ENCODE results near the gene LRRC58. TPM values are rescaled to one million over a fixed set of nuclear protein-coding genes. Genes with fewer than 3 reads are reported as not detected.

Gene LRRC58
- total and polyA plus RNA-seq, 2 of the 8 experiments (the other 6 are each of a cell fraction or from before 2014, with no cell fraction given) = 4.3 to 15.4 TPM

DNA sequence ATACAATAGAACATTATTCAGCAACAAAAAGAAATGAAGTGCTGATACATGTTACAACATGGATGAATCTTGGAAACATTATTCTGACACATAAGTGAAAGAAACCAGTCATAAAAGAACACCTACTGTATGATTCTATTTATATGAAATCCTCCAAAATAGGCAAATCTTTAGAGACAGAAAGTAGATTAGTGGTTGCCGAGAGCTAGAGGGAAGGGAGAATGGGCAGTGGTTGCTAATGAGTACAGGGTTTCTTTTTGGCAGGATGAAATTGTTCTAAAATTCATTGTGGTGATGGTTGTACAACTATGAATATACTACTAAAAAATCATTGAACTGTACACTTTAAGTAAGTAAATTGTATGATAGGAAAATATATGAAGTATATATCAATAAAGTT is 6.3 kb upstream of the LRRC58 start (continued):
- no peak for TF ChIP-seq MAX (IDR thresholded peaks at IDR 0.05)
- TF ChIP-seq KDM5A (IDR thresholded peaks at IDR 0.05; ENCODE audit: low read length) = no peak
- TF ChIP-seq GABPA (IDR thresholded peaks at IDR 0.05; ENCODE audit: borderline replicate concordance, insufficient read depth, low read length) = no peak
- TF ChIP-seq BACH1 (IDR thresholded peaks at IDR 0.05; ENCODE audit: low read length) = no peak
- TF ChIP-seq TAF7 (optimal IDR thresholded peaks at IDR 0.05; ENCODE audit: borderline replicate concordance, low read depth, low read length) = no peak
- TF ChIP-seq HDAC2 (IDR thresholded peaks at IDR 0.05; ENCODE audit: borderline replicate concordance in 1 of 2, low read depth in 2 of 2, low read length in 2 of 2) = no peak

Measured in H1 (cell line).